HEK293 (cell line): ENCODE results near the gene ECT2.

Experiments
- CTCF ChIA-PET: fragments of 350-600 bp; formaldehyde crosslinking; extraction: SDS; loops from one replicate; lab custom pipeline; 2021; ENCODE audit warnings: antibody characterized with exemption; lab: Yijun Ruan, JAX
- POLR2A ChIA-PET: fragments of 300-600 bp; formaldehyde crosslinking; extraction: SDS; loops from one replicate; lab custom pipeline; 2020; ENCODE audit warnings: antibody characterized with exemption, inconsistent platforms; lab: Yijun Ruan, JAX
- H3K27ac ChIP-seq: fragments of 200-500 bp; sonication (Bioruptor generic); 2 replicates; pipeline ENCODE4 v1.5.1; 2014; ENCODE audit warnings: low read depth, low read length, control low read depth, inconsistent platforms; ENCODE audit errors: extremely low read depth
- H3K36me3 ChIP-seq, 2 experiments: fragments of 200-500 bp in 1 of 2; sonication (Bioruptor generic) in 1 of 2; 1 replicate in 1 of 2; 2 replicates in 1 of 2; pipeline ENCODE4 v1.5.1; 2014 to 2017; ENCODE audit warnings: inconsistent platforms in 2 of 2, low read length in 2 of 2; ENCODE audit not compliant: control insufficient read depth in 2 of 2, insufficient read depth in 1 of 2
- H3K4me1 ChIP-seq: fragments of 200-500 bp; sonication (Bioruptor generic); 2 replicates; pipeline ENCODE4 v1.5.1; 2014; ENCODE audit warnings: mild to moderate bottlenecking, low read length, inconsistent platforms; ENCODE audit not compliant: control insufficient read depth, insufficient read depth
- H3K4me3 ChIP-seq: 2 replicates; pipeline ENCODE4 v1.5.1; 2011; ENCODE audit warnings: low read depth, mild to moderate bottlenecking, control low read depth, low read length, moderate library complexity
- H3K9me3 ChIP-seq: fragments of 200-500 bp; sonication (Bioruptor generic); 2 replicates; pipeline ENCODE4 v1.5.1; 2014; ENCODE audit warnings: low read depth, low read length, inconsistent platforms; ENCODE audit not compliant: control insufficient read depth, insufficient read depth
- CTCF ChIP-seq: fragments of 450-650 bp; formaldehyde crosslinking; IDR thresholded peaks from 2 replicates; pipeline ENCODE4 v1.5.1; 2016; ENCODE audit warnings: missing biosample characterization, missing genetic modification characterization
- GLI4 ChIP-seq: fragments of 450-650 bp; formaldehyde crosslinking; IDR thresholded peaks from 2 replicates; pipeline ENCODE4 v1.5.1; 2016; ENCODE audit warnings: missing biosample characterization, missing genetic modification characterization
- TCF7L2 ChIP-seq: IDR thresholded peaks from 2 replicates; pipeline ENCODE4 v1.6.1; 2011; ENCODE audit warnings: low read depth, mild to moderate bottlenecking, inconsistent platforms, low read length, moderate library complexity, borderline replicate concordance
- ZBTB20 ChIP-seq: fragments of 450-650 bp; formaldehyde crosslinking; IDR thresholded peaks from 2 replicates; pipeline ENCODE4 v1.5.1; 2016; ENCODE audit warnings: missing biosample characterization, missing genetic modification characterization
- ZBTB21 ChIP-seq: fragments of 450-650 bp; formaldehyde crosslinking; IDR thresholded peaks from 2 replicates; pipeline ENCODE4 v1.5.1; 2017; ENCODE audit warnings: missing biosample characterization, missing genetic modification characterization
- ZFP3 ChIP-seq: fragments of 450-650 bp; formaldehyde crosslinking; IDR thresholded peaks from 2 replicates; pipeline ENCODE4 v1.5.1; 2016; ENCODE audit warnings: low read depth, missing biosample characterization, missing genetic modification characterization
- ZFP69B ChIP-seq: fragments of 450-650 bp; formaldehyde crosslinking; IDR thresholded peaks from 2 replicates; pipeline ENCODE4 v1.5.1; 2016; ENCODE audit warnings: missing biosample characterization, missing genetic modification characterization
- ZNF10 ChIP-seq: fragments of 450-650 bp; formaldehyde crosslinking; IDR thresholded peaks from 2 replicates; pipeline ENCODE4 v1.5.1; 2017; ENCODE audit warnings: missing biosample characterization, missing genetic modification characterization
- ZNF175 ChIP-seq: fragments of 450-650 bp; formaldehyde crosslinking; IDR thresholded peaks from 2 replicates; pipeline ENCODE4 v1.5.1; 2016; ENCODE audit warnings: missing biosample characterization, missing genetic modification characterization
- ZNF184 ChIP-seq: fragments of 450-650 bp; IDR thresholded peaks from 2 replicates; pipeline ENCODE4 v1.5.1; 2018; ENCODE audit warnings: missing biosample characterization, mild to moderate bottlenecking, missing genetic modification characterization
- ZNF24 ChIP-seq: fragments of 450-650 bp; formaldehyde crosslinking; IDR thresholded peaks from 2 replicates; pipeline ENCODE4 v1.5.1; 2016; ENCODE audit warnings: missing biosample characterization, missing genetic modification characterization
- ZNF302 ChIP-seq: fragments of 450-650 bp; formaldehyde crosslinking; IDR thresholded peaks from 2 replicates; pipeline ENCODE4 v1.5.1; 2016; ENCODE audit warnings: missing biosample characterization, missing genetic modification characterization, low read depth
- ZNF324 ChIP-seq: fragments of 450-650 bp; formaldehyde crosslinking; IDR thresholded peaks from 2 replicates; pipeline ENCODE4 v1.5.1; 2016; ENCODE audit warnings: missing biosample characterization, missing genetic modification characterization
- ZNF350 ChIP-seq: fragments of 450-650 bp; formaldehyde crosslinking; IDR thresholded peaks from 2 replicates; pipeline ENCODE4 v1.5.0; 2017; ENCODE audit warnings: missing biosample characterization, mild to moderate bottlenecking, missing genetic modification characterization
- ZNF433 ChIP-seq: fragments of 450-650 bp; formaldehyde crosslinking; IDR thresholded peaks from 2 replicates; pipeline ENCODE4 v1.5.1; 2016; ENCODE audit warnings: missing biosample characterization, missing genetic modification characterization, low read depth
- ZNF514 ChIP-seq: fragments of 450-650 bp; formaldehyde crosslinking; IDR thresholded peaks from 2 replicates; pipeline ENCODE4 v1.5.1; 2016; ENCODE audit warnings: missing biosample characterization, missing genetic modification characterization
- ZNF530 ChIP-seq: fragments of 450-650 bp; formaldehyde crosslinking; IDR thresholded peaks from 2 replicates; pipeline ENCODE4 v1.5.1; 2016; ENCODE audit warnings: low read depth, missing biosample characterization, missing genetic modification characterization
- ZNF571 ChIP-seq: fragments of 450-650 bp; formaldehyde crosslinking; IDR thresholded peaks from 2 replicates; pipeline ENCODE4 v1.5.0; 2017; ENCODE audit warnings: missing biosample characterization, missing genetic modification characterization
- ZNF76 ChIP-seq: fragments of 450-650 bp; formaldehyde crosslinking; IDR thresholded peaks from 2 replicates; pipeline ENCODE4; 2016; ENCODE audit warnings: low read depth, missing biosample characterization, missing genetic modification characterization, borderline replicate concordance
- ZNF837 ChIP-seq: fragments of 450-650 bp; formaldehyde crosslinking; IDR thresholded peaks from 2 replicates; pipeline ENCODE4 v1.5.1; 2016; ENCODE audit warnings: missing biosample characterization, missing genetic modification characterization
- ZNF843 ChIP-seq: fragments of 450-650 bp; formaldehyde crosslinking; IDR thresholded peaks from 2 replicates; pipeline ENCODE4 v1.5.1; 2016; ENCODE audit warnings: missing biosample characterization, missing genetic modification characterization
- ZSCAN4 ChIP-seq: fragments of 450-650 bp; formaldehyde crosslinking; IDR thresholded peaks from 2 replicates; pipeline ENCODE4 v1.5.1; 2017; ENCODE audit warnings: missing biosample characterization, missing genetic modification characterization
- TF ChIP-seq, protein P1 (sequence below): fragments of 450-650 bp; formaldehyde crosslinking; IDR thresholded peaks from 2 replicates; pipeline ENCODE4; 2016; ENCODE audit warnings: missing biosample characterization, missing genetic modification characterization

Gene ECT2

DNA sequence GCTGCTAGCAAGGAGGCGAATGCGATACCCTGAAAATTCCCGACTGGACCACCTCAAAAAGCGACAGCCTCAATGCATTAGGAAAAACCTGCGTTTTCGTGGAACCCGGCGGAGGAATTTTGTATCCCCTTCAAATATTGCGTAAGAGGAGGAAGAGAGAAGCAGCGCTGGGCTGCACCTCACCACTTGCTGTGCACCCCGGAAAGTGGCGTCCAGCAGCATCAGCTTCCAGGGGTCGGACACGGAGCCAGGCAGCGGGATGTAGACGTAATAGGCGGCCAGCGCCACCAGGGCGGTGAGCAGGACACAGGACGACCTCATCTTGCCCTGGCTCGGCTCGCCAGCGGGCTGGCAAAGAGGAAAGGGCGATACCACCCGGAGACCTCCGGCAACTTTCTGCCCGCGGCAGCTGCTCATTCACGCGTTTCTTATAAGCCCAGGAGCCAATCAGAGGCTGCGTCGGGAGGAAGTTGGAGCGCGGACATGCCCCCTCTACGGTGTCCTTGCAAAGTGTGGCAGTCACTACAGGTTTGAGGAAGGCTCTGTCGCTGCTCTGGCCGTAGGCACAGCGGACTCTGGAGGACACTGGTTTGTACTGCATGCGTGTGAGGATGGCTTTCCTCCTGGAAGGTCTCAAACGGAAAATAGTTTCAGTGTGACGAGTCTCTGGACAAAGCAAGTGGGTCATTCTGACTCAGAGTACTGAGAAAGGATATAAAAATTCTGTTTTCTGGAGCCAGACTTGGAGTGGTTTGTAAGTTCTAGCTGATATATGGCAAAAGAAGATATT, 39.7 kb upstream of the ECT2 start, which contains the start of gene NCEH1 (continued):
- no peak for TF ChIP-seq ZNF843 (tag by site-specific recombination)
- TF ChIP-seq, all 188 proteins: peak for 36

DNA sequence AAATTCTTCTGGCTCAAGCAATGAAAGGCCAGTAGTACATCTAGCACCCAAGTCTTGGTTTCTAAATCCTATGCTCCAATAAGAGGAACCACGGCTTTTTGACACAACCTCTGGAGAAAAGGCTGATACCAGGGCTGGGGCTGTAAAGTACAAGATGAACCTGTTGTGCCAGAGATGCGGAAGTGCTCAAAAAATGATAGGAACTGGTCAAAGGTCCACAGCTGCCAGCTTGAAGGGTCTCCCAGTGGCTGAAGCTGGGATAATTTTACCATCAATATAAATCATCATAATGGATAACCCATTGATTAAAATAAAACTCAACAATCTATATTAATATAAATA, 39.1 kb upstream of the ECT2 start:
- Histone ChIP-seq H3K27ac (no peak overlapping the region), H3K36me3 (no peaks in the 10 kb centered on the region), H3K9me3 (no peaks in the 10 kb centered on the region), H3K4me3 (peak overlapping the region; percentile 99), H3K4me1 (no peaks in the 10 kb centered on the region)
- ChIA-PET POLR2A (interaction anchor here (1.0 to 1.4 kb wide), 4 partner anchors 8 to 39 kb away, joined by 4 to 6 read pairs (median 5); partner anchors contain the start of gene ECT2), CTCF (interaction anchor here (0.6 to 1.9 kb wide), 9 partner anchors 9 to 250 kb away, joined by 3 to 8 read pairs (median 3); no protein-coding TSS in a partner anchor)
- TF ChIP-seq ZNF302 (tag by site-specific recombination) (no peak), ZBTB20 (tag by site-specific recombination) (peak; percentile 48; the same call in 1 of the 2 replicates)

DNA sequence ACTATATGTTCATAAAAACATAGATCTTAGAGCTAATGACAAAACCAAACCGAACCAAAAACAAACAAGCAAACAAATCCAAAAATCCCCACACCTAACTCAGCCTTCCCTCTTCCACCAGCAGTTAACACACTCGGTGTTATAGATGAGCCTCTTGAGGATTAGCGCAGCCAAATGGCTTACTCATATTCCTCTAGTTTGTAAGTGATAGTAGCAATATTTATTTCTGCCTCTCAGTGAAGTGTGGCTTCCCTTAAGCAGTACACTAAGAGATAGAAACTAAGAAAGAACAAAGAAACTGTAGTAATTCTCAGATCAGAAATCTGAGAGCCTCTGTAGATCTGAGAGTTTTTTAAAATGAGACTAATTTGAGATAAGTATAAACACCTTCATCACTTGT, 37.2 kb upstream of the ECT2 start:
- CTCF ChIA-PET, result no interaction called here
- no peaks in the 10 kb centered on the region for H3K36me3 ChIP-seq
- no peaks in the 10 kb centered on the region for H3K9me3 ChIP-seq
- no peak overlapping the region for H3K4me3 ChIP-seq
- no peak for TF ChIP-seq ZNF514 (tag by site-specific recombination)
- no peak for TF ChIP-seq ZNF175
- no peak for TF ChIP-seq ZNF76 (tag by site-specific recombination)
- TF ChIP-seq ZNF530, result no peak
- TF ChIP-seq, protein P1, sequence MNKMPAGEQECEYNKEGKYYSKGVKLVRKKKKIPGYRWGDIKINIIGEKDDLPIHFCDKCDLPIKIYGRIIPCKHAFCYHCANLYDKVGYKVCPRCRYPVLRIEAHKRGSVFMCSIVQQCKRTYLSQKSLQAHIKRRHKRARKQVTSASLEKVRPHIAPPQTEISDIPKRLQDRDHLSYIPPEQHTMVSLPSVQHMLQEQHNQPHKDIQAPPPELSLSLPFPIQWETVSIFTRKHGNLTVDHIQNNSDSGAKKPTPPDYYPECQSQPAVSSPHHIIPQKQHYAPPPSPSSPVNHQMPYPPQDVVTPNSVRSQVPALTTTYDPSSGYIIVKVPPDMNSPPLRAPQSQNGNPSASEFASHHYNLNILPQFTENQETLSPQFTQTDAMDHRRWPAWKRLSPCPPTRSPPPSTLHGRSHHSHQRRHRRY (tag by site-specific recombination), result no peak
- H3K27ac ChIP-seq, result no peak overlapping the region
- POLR2A ChIA-PET, result no interaction called here
- H3K4me1 ChIP-seq, result no peaks in the 10 kb centered on the region

DNA sequence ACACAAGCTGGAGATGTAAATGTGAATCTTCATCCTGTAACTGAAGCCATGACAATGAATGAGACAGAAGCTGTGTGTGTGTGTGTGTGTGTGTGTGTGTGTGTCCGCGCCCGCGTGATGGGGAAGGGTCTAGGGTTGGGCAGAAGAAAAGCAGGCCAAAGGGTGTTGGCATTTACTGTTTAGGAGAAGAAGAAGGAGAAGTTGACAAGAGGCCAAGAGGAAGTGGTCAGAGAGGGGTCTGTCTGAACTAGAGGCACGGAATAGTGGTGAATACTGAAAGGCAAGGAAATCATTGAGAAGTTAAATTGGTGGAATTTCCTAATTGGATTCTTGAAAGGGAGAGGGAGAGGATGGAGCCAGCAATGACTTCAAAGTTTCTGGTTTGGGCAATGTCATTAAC, 34.0 kb upstream of the ECT2 start:
- ChIA-PET POLR2A (no interaction called here), CTCF (no interaction called here)
- Histone ChIP-seq H3K27ac (no peak overlapping the region), H3K9me3 (no peaks in the 10 kb centered on the region), H3K4me1 (no peaks in the 10 kb centered on the region), H3K4me3 (no peak overlapping the region), H3K36me3 (no peaks in the 10 kb centered on the region)
- no peak for TF ChIP-seq ZFP69B
- no peak for TF ChIP-seq ZNF350
- no peak for TF ChIP-seq ZFP3 (tag by site-specific recombination)
- no peak for TF ChIP-seq TCF7L2
- no peak for TF ChIP-seq ZBTB21 (tag by site-specific recombination)
- TF ChIP-seq CTCF (tag by site-specific recombination), result no peak
- TF ChIP-seq GLI4 (tag by site-specific recombination), result no peak
- no peak for TF ChIP-seq ZNF324 (tag by site-specific recombination)
- TF ChIP-seq ZSCAN4 (tag by site-specific recombination), result no peak
- no peak for TF ChIP-seq ZNF184 (tag by site-specific recombination)
- TF ChIP-seq ZNF433 (tag by site-specific recombination), result no peak
- no peak for TF ChIP-seq ZNF571 (tag by site-specific recombination)
- no peak for TF ChIP-seq ZNF10 (tag by site-specific recombination)
- TF ChIP-seq ZNF24 (tag by site-specific recombination), result no peak
- TF ChIP-seq ZNF837 (tag by site-specific recombination), result no peak
